GM12892 (cell line): Measurements from ENCODE around the gene GPR34.
A peak's percentile ranks its signal among the peaks of the same experiment; 100 is the strongest.

Experiments
- DNase-seq: peaks from one replicate; pipeline ENCODE4 v3.0.0; 2011; ENCODE audit not compliant: insufficient read length
- FAIRE-seq: peaks from 2 replicates; lab custom pipeline; 2011; peaks lifted over from hg19 to GRCh38; lab: Jason Lieb, UNC
- POLR2A ChIP-seq: IDR thresholded peaks from 2 replicates; pipeline ENCODE4 v1.6.1; 2011; ENCODE audit warnings: low read depth, low read length, control low read depth
- POLR2AphosphoS5 ChIP-seq: IDR thresholded peaks from 2 replicates; pipeline ENCODE4 v1.6.1; 2011; ENCODE audit warnings: low read depth, low read length, control low read depth
- TAF1 ChIP-seq: IDR thresholded peaks from 2 replicates; pipeline ENCODE4 v1.6.1; 2011; ENCODE audit warnings: low read depth, mild to moderate bottlenecking, control low read depth, low read length, borderline replicate concordance

The GPR34 gene

DNA sequence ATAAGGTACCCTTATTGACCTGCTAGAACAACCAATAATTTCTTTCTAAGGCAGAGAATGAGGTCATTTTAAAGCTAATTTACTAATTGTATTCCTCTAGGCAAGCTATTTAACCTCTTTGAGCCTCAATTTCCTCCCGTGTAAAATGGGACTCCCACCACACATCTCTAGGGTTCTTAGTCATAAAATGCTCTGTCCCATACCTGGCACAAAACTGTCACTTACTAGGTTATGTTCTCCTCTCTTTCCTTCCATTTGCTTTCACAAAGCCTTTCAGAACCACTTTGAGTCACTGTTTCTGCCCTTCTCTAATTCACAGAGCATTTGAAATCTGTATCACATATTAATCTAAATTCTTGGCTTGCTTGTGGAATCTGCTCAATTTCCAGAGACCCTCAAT, 32.8 kb downstream of the GPR34 start:
- FAIRE-seq, result peak; percentile 38
- TF ChIP-seq POLR2AphosphoS5, result no peak
- no peak for TF ChIP-seq TAF1
- TF ChIP-seq POLR2A, result no peak
- no peak for DNase-seq

DNA sequence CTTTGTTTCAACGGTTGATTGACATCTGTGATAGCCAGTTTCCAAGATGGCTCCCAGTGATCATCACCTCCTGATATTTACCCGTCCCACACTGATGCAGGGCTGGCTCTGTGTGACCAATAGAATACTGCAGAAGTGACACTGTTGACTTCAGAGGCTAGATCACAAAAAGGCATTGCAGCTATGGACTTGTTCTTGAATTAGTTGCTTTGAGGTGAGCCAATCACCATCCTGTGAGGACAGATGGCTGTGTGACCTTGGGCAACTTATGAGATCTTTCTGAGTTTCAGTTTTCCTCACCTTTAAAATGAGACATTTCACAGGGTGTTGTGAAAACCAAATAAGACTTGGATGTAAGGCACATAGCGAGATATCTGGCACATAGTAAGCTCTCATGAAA, 33.4 kb downstream of the GPR34 start:
- FAIRE-seq, result no peak

GRCh38 chrX:41722816-41723618, 34.2 kb downstream of the GPR34 start:
- FAIRE-seq, result no peak
- TF ChIP-seq TAF1 (no peak), POLR2AphosphoS5 (no peak), POLR2A (no peak)
- no peak for DNase-seq

More for the DNA sequence above, 33.4 kb downstream of the GPR34 start:
- no peak for DNase-seq
- no peak for TF ChIP-seq POLR2AphosphoS5
- no peak for TF ChIP-seq POLR2A
- no peak for TF ChIP-seq TAF1

DNA sequence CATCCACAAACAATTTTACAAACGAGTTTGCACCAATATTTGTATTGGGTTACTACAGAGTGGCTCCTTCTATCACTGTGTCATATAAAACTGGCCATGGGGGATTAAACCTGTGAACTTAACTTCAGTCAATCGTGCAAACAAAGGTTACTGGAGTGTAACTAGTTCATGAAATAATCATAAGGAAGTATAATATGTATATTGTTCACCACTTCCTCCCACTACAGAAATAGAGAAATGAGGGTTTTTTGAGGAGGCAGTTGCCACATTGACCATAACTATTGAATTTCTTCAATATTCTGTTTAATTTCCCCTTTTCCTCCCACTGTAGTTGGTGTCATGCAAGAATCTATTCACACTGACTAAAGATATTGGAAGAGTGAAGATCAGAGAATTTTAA, 35.1 kb downstream of the GPR34 start, which contains the start of gene GPR82:
TSS of gene GPR82 (plus strand) at position 356 of the 400 bp plus-strand sequence. CDS start 2,846 bp downstream, outside the sequence.
- DNase-seq (no peak), FAIRE-seq (no peak)
- TF ChIP-seq TAF1 (no peak), POLR2A (no peak), POLR2AphosphoS5 (no peak)

- no peak for DNase-seq
- FAIRE-seq, result no peak
- no peak for TF ChIP-seq TAF1
Measured at GRCh38 chrX:41728125-41728524, 39.4 kb downstream of the GPR34 start.

- no peak for TF ChIP-seq POLR2A
- TF ChIP-seq TAF1, result no peak
- no peak for TF ChIP-seq POLR2AphosphoS5
- no peak for FAIRE-seq
- DNase-seq, result no peak
Measured at GRCh38 chrX:41730081-41730480, 41.3 kb downstream of the GPR34 start.

- DNase-seq, result no peak
- no peak for FAIRE-seq
- TF ChIP-seq TAF1, result no peak
Measured at GRCh38 chrX:41732260-41732659, 43.5 kb downstream of the GPR34 start.

GRCh38 chrX:41733939-41734338, 45.2 kb downstream of the GPR34 start:
- peak; percentile 23 for DNase-seq

DNA sequence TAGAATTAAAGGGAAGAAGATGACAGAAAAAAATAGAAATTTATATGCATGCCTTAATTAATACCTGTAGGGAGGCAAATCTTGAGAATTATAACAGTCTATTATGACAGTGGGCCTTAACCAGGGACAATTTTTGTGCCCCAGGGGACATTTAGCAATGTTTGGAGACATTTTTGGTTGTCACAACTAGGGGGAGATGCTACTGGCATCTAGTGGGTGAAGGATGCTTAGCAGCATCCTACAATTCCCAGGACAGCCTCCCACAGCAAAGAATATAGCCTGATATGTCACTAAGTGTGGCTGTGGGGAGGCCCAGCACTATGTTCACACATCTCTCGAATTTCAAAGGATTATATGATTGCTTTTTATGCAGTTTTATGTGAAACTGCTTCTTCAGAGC, 45.8 kb downstream of the GPR34 start:
- TF ChIP-seq POLR2A (no peak), POLR2AphosphoS5 (no peak), TAF1 (no peak)
- DNase-seq (no peak), FAIRE-seq (no peak)

More at GRCh38 chrX:41733939-41734338, 45.2 kb downstream of the GPR34 start:
- TF ChIP-seq TAF1 (no peak), POLR2AphosphoS5 (no peak), POLR2A (no peak)
- FAIRE-seq, result peak; percentile 90

DNA sequence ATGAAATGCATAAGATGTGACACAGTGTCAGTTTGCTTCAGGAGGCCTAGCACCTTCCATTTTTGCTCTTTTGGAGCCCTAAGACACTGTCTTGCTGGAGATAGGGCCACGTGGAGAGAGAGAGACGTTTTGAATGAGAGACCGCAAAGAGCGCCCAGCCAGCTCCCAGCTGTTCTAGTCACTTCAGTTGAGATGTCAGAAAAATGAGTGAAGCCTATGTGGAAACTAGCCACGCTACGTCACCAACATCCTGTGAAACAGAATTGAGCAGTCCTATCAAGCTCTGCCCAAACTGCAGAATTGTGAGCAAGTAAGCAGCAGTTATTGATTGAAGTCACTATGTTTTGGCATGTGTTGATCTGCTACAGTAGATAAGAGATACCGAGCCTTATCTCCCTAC, 48.3 kb downstream of the GPR34 start:
- no peak for FAIRE-seq
- no peak for TF ChIP-seq POLR2AphosphoS5
- no peak for TF ChIP-seq POLR2A
- TF ChIP-seq TAF1, result no peak
- DNase-seq, result no peak

- no peak for FAIRE-seq
- DNase-seq, result no peak
- no peak for TF ChIP-seq TAF1
- TF ChIP-seq POLR2AphosphoS5, result no peak
- TF ChIP-seq POLR2A, result no peak
Measured at GRCh38 chrX:41739871-41740270, 51.1 kb downstream of the GPR34 start.
